Panc1 (cell line): ENCODE results near the gene MORC3.

Experiments used
- POLR2AphosphoS5 ChIP-seq: IDR thresholded peaks from 2 replicates; pipeline ENCODE4 v1.6.1; 2012; ENCODE audit warnings: mild to moderate bottlenecking, low read depth, low read length, moderate library complexity
- TF ChIP-seq, protein P1 (sequence below), 2 experiments: IDR thresholded peaks; 2 replicates each; pipeline ENCODE4 v1.6.1; 2011 to 2012; ENCODE audit warnings: low read depth in 2 of 2, control low read depth in 1 of 2, low read length in 1 of 2, mild to moderate bottlenecking in 1 of 2, moderate library complexity in 1 of 2; ENCODE audit not compliant: insufficient read depth in 1 of 2
- TF ChIP-seq, protein P2 (sequence below): fragments of 450-650 bp; IDR thresholded peaks from 2 replicates; pipeline ENCODE4 v1.5.1; 2017; ENCODE audit warnings: mild to moderate bottlenecking

- TF ChIP-seq, protein P1, sequence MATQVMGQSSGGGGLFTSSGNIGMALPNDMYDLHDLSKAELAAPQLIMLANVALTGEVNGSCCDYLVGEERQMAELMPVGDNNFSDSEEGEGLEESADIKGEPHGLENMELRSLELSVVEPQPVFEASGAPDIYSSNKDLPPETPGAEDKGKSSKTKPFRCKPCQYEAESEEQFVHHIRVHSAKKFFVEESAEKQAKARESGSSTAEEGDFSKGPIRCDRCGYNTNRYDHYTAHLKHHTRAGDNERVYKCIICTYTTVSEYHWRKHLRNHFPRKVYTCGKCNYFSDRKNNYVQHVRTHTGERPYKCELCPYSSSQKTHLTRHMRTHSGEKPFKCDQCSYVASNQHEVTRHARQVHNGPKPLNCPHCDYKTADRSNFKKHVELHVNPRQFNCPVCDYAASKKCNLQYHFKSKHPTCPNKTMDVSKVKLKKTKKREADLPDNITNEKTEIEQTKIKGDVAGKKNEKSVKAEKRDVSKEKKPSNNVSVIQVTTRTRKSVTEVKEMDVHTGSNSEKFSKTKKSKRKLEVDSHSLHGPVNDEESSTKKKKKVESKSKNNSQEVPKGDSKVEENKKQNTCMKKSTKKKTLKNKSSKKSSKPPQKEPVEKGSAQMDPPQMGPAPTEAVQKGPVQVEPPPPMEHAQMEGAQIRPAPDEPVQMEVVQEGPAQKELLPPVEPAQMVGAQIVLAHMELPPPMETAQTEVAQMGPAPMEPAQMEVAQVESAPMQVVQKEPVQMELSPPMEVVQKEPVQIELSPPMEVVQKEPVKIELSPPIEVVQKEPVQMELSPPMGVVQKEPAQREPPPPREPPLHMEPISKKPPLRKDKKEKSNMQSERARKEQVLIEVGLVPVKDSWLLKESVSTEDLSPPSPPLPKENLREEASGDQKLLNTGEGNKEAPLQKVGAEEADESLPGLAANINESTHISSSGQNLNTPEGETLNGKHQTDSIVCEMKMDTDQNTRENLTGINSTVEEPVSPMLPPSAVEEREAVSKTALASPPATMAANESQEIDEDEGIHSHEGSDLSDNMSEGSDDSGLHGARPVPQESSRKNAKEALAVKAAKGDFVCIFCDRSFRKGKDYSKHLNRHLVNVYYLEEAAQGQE (IDR thresholded peaks at IDR 0.05; ENCODE audit: insufficient read depth in 1 of 2, low read depth in 2 of 2, low read length in 1 of 2): no peak
- TF ChIP-seq, protein P2, sequence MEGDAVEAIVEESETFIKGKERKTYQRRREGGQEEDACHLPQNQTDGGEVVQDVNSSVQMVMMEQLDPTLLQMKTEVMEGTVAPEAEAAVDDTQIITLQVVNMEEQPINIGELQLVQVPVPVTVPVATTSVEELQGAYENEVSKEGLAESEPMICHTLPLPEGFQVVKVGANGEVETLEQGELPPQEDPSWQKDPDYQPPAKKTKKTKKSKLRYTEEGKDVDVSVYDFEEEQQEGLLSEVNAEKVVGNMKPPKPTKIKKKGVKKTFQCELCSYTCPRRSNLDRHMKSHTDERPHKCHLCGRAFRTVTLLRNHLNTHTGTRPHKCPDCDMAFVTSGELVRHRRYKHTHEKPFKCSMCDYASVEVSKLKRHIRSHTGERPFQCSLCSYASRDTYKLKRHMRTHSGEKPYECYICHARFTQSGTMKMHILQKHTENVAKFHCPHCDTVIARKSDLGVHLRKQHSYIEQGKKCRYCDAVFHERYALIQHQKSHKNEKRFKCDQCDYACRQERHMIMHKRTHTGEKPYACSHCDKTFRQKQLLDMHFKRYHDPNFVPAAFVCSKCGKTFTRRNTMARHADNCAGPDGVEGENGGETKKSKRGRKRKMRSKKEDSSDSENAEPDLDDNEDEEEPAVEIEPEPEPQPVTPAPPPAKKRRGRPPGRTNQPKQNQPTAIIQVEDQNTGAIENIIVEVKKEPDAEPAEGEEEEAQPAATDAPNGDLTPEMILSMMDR: no peak
- no peak for TF ChIP-seq POLR2AphosphoS5
Observed at GRCh38 chr21:36337099-36337509, 17.1 kb downstream of the MORC3 start.
